DOHH2 (cell line): ENCODE measurements around the gene UMODL1.

ENCODE experiments used
- EZH2phosphoT487 ChIP-seq: fragments of 200-600 bp; sonication (generic); IDR thresholded peaks from 2 replicates; pipeline ENCODE4 v1.6.1; 2017; ENCODE audit warnings: borderline replicate concordance, mild to moderate bottlenecking, antibody characterized with exemption, low read length, moderate library complexity, mixed read lengths
- TF ChIP-seq, protein P1 (sequence below): fragments of 200-600 bp; sonication (generic); IDR thresholded peaks from one replicate; pipeline ENCODE4 v1.5.1; 2014; ENCODE audit warnings: antibody characterized with exemption, mild to moderate bottlenecking, low read depth, low read length; ENCODE audit not compliant: poor library complexity, severe bottlenecking

- TF ChIP-seq, protein P1, sequence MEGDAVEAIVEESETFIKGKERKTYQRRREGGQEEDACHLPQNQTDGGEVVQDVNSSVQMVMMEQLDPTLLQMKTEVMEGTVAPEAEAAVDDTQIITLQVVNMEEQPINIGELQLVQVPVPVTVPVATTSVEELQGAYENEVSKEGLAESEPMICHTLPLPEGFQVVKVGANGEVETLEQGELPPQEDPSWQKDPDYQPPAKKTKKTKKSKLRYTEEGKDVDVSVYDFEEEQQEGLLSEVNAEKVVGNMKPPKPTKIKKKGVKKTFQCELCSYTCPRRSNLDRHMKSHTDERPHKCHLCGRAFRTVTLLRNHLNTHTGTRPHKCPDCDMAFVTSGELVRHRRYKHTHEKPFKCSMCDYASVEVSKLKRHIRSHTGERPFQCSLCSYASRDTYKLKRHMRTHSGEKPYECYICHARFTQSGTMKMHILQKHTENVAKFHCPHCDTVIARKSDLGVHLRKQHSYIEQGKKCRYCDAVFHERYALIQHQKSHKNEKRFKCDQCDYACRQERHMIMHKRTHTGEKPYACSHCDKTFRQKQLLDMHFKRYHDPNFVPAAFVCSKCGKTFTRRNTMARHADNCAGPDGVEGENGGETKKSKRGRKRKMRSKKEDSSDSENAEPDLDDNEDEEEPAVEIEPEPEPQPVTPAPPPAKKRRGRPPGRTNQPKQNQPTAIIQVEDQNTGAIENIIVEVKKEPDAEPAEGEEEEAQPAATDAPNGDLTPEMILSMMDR, result no peak
- no peak for TF ChIP-seq EZH2phosphoT487
Measured at GRCh38 chr21:42080788-42081083, 9.6 kb downstream of the UMODL1 start.
